ENCODE measurements around the gene NUP85. TPM values are rescaled to one million over a fixed set of nuclear protein-coding genes. Genes with fewer than 3 reads are reported as not detected.
"Not testable (repeated sequence)": the region's sequence is repeated elsewhere in the genome, so short reads cannot be mapped to it uniquely, and the experiment has no call there.

The NUP85 gene
- polyA plus RNA-seq, 1 donor from 2014 or later: 84.1 TPM

GRCh38 chr17:75250009-75250471, 44.6 kb downstream of the NUP85 start:
- H3K27me3 ChIP-seq (ENCODE audit: insufficient read depth, low read depth, low read length): no peaks in the 10 kb centered on the region

GRCh38 chr17:75252039-75252816, 46.7 kb downstream of the NUP85 start:
- no peak overlapping the region for H3K27ac ChIP-seq (ENCODE audit: low read length)

More at GRCh38 chr17:75250009-75250471, 44.6 kb downstream of the NUP85 start:
- Histone ChIP-seq H3K4me3 (ENCODE audit: low read length) (no peak overlapping the region), H3K27ac (ENCODE audit: low read length) (no peak overlapping the region), H3K9me3 (ENCODE audit: low read length) (no peaks in the 10 kb centered on the region), H2AFZ (ENCODE audit: low read depth, low read length) (no peak overlapping the region), H3K9ac (ENCODE audit: low read length) (no peak overlapping the region), H3K79me2 (replicated peaks; ENCODE audit: insufficient read depth, low read length) (peaks cover 5% of the 10 kb centered on the region), H3F3A (ENCODE audit: insufficient read depth, low read length, poor library complexity, severe bottlenecking) (no peaks in the 10 kb centered on the region), H3K9me2 (ENCODE audit: insufficient read depth, low read length) (no peaks in the 10 kb centered on the region), H4K20me1 (ENCODE audit: insufficient read depth) (no peaks in the 10 kb centered on the region), H3K36me3 (ENCODE audit: insufficient read depth, low read length) (no peaks in the 10 kb centered on the region), H3K4me2 (ENCODE audit: low read length) (no peak overlapping the region)
- no peak for TF ChIP-seq POLR2AphosphoS5 (IDR thresholded peaks at IDR 0.05)

GRCh38 chr17:75255954-75256698, 50.6 kb downstream of the NUP85 start:
- peaks cover 20% of the 10 kb centered on the region for H3K79me2 ChIP-seq (replicated peaks; ENCODE audit: insufficient read depth, low read length)

More at GRCh38 chr17:75252039-75252816, 46.7 kb downstream of the NUP85 start:
- no peak overlapping the region for H3K4me2 ChIP-seq (ENCODE audit: low read length)
- TF ChIP-seq POLR2AphosphoS5 (IDR thresholded peaks at IDR 0.05): no peak
- no peak for TF ChIP-seq MXI1 (conservative IDR thresholded peaks at IDR 0.05; ENCODE audit: poor library complexity, severe bottlenecking)
- no peak for TF ChIP-seq CTCF (IDR thresholded peaks at IDR 0.05; ENCODE audit: poor library complexity, severe bottlenecking)
- TF ChIP-seq SMC3 (conservative IDR thresholded peaks at IDR 0.05; ENCODE audit: poor library complexity): no peak
- no peak for TF ChIP-seq EZH2 (IDR thresholded peaks at IDR 0.05; ENCODE audit: borderline replicate concordance, insufficient read depth, low read length, poor library complexity, severe bottlenecking)
- no peak for TF ChIP-seq EP300 (conservative IDR thresholded peaks at IDR 0.05; ENCODE audit: poor library complexity, severe bottlenecking)
- no peak for TF ChIP-seq RAD21 (conservative IDR thresholded peaks at IDR 0.05)
- no peak for TF ChIP-seq TAF1 (IDR thresholded peaks at IDR 0.05; ENCODE audit: low read depth)
- no peak for TF ChIP-seq REST (IDR thresholded peaks at IDR 0.05; ENCODE audit: borderline replicate concordance)
- H3K9ac ChIP-seq (ENCODE audit: low read length): no peak overlapping the region
- no peaks in the 10 kb centered on the region for H3K27me3 ChIP-seq (ENCODE audit: insufficient read depth, low read depth, low read length)
- no peaks in the 10 kb centered on the region for H3K9me2 ChIP-seq (ENCODE audit: insufficient read depth, low read length)
- no peaks in the 10 kb centered on the region for H3F3A ChIP-seq (ENCODE audit: insufficient read depth, low read length, poor library complexity, severe bottlenecking)
- H4K20me1 ChIP-seq (ENCODE audit: insufficient read depth): no peaks in the 10 kb centered on the region
- H3K4me3 ChIP-seq (ENCODE audit: low read length): no peak overlapping the region
- peaks cover 5% of the 10 kb centered on the region for H3K79me2 ChIP-seq (replicated peaks; ENCODE audit: insufficient read depth, low read length)
- no peaks in the 10 kb centered on the region for H3K9me3 ChIP-seq (ENCODE audit: low read length)
- H2AFZ ChIP-seq (ENCODE audit: low read depth, low read length): no peak overlapping the region
- H3K36me3 ChIP-seq (ENCODE audit: insufficient read depth, low read length): no peaks in the 10 kb centered on the region

GRCh38 chr17:75257228-75257627, 51.7 kb downstream of the NUP85 start:
- not testable (repeated sequence) for H3K36me3 ChIP-seq (ENCODE audit: insufficient read depth, low read length); H3F3A ChIP-seq (ENCODE audit: insufficient read depth, low read length, poor library complexity, severe bottlenecking)

More at GRCh38 chr17:75255954-75256698, 50.6 kb downstream of the NUP85 start:
- not testable (repeated sequence) for H3K4me3 ChIP-seq (ENCODE audit: low read length); H3K9ac ChIP-seq (ENCODE audit: low read length); H3K27me3 ChIP-seq (ENCODE audit: insufficient read depth, low read depth, low read length); H3F3A ChIP-seq (ENCODE audit: insufficient read depth, low read length, poor library complexity, severe bottlenecking); H2AFZ ChIP-seq (ENCODE audit: low read depth, low read length); H3K36me3 ChIP-seq (ENCODE audit: insufficient read depth, low read length); H3K9me3 ChIP-seq (ENCODE audit: low read length); H3K4me2 ChIP-seq (ENCODE audit: low read length); H3K27ac ChIP-seq (ENCODE audit: low read length); H4K20me1 ChIP-seq (ENCODE audit: insufficient read depth); H3K9me2 ChIP-seq (ENCODE audit: insufficient read depth, low read length)

More at GRCh38 chr17:75257228-75257627, 51.7 kb downstream of the NUP85 start:
- H3K9me3 ChIP-seq (ENCODE audit: low read length); H3K9me2 ChIP-seq (ENCODE audit: insufficient read depth, low read length); H3K9ac ChIP-seq (ENCODE audit: low read length); H3K4me3 ChIP-seq (ENCODE audit: low read length); H4K20me1 ChIP-seq (ENCODE audit: insufficient read depth); H2AFZ ChIP-seq (ENCODE audit: low read depth, low read length); H3K4me2 ChIP-seq (ENCODE audit: low read length); H3K27ac ChIP-seq (ENCODE audit: low read length); H3K27me3 ChIP-seq (ENCODE audit: insufficient read depth, low read depth, low read length): not testable (repeated sequence)
- peaks cover 23% of the 10 kb centered on the region for H3K79me2 ChIP-seq (replicated peaks; ENCODE audit: insufficient read depth, low read length)
